ENCODE results near the gene SPDYE6.
"Not testable (repeated sequence)": the region's sequence is repeated elsewhere in the genome, so short reads cannot be mapped to it uniquely, and the experiment has no call there.

The SPDYE6 gene

DNA sequence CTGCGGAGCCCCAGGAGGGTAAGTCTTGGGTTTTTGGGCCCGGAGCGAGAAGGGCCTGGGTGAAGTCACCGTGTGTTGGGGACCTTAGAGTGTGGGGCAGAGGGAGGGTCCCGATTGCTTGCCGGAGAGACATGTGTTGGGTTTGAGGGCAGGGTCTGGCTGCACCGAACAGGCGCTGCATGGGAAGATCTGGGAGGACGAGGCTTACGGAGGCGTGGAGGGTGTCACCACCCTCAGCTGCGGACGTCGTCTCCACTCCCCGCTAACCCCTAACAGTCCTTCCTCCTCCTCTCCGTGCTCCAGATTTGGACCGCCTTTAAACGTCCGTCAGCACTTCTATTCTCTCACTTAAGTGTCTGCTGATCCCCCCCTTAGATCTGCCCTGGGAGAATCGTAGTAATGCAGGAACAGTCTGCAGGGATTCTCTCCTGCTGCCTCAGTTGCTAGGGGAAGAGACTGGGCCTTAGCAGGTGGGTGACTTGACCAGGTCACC lies 8.2 kb upstream of the SPDYE6 start:
- not testable (repeated sequence) for FAIRE-seq; DNase-seq (ENCODE audit: insufficient read length, low spot score)

GRCh38 chr7:102363549-102364393 lies 7.5 kb upstream of the SPDYE6 start:
- FAIRE-seq: not testable (repeated sequence)
- peak; percentile 69 for DNase-seq (ENCODE audit: insufficient read length, low spot score)

DNA sequence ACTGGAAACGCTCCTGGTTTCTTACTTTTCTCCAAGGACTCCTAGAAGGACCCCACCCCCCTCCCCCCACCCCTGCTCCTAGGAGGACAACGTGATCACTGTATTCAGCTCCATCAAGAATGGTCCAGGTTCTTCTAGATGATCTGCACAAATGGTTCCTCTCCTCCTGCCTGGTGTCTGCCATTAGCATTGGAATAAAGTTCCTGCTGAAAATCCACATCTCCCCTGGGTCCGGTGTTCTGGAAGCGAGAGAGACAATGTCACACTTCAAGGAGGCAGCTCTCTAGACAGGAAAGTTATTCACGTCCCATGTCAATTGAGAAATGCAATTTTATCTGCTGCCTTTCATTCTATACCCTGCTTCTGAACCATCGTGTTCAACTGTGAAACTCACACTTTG lies 9.3 kb downstream of the SPDYE6 start:
- DNase-seq (ENCODE audit: insufficient read length, low spot score); FAIRE-seq: not testable (repeated sequence)

DNA sequence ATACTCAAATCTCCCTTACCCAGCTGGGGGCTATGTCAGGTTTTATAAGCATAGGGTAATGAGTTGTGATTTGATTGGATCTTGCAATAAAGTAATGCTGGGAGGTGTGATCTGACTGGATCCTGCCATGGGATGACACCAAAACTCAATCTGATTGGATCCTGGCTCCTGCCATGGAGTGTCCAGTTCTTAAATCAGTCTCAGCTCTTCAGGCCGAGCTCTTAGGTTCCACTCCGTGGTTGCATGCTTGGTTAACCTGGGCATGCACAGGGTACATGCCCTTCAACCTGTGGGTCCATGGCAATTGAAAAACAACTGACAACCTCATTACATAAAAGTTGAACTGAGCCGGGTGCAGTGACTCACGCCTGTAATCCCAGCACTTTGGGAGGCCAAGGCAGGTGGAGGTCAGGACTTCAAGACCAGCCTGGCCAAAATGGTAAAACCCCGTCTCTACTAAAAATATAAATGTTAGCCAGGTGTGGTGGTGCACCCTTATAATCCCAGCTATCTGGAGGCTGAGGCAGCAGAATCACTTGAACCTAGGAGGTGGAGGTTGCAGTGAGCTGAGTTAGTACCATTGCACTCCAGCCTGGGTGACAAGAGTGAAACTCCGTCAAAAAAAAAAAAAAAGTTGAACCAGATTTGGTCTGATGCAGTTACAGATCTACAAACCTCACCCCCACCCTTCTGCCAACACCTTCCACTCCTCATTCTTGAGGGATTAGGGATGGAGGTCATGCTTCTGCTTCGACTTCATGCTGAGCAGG lies 15.5 kb downstream of the SPDYE6 start:
- not testable (repeated sequence) for FAIRE-seq; DNase-seq (ENCODE audit: insufficient read length, low spot score)

GRCh38 chr7:102337420-102337819 lies 18.8 kb downstream of the SPDYE6 start:
- FAIRE-seq; DNase-seq (ENCODE audit: insufficient read length, low spot score): not testable (repeated sequence)

DNA sequence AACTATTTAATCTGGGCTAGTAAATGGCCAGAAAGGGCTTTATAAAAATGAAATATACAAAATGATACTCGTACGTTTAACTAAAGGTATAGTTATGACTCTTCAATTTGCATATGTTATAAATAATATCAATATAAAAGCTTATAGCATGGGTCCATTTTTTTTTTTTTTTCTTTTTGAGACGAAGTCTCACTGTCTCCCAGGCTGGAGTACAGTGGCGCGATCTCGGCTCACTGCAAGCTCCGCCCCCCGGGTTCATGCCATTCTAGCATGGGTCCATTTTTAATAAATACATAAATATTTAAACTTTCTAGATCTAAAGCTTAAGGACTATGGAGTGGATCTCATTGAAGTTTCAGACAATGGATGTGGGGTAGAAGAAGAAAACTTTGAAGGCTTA lies 19.2 kb downstream of the SPDYE6 start:
- DNase-seq (ENCODE audit: insufficient read length, low spot score); FAIRE-seq: not testable (repeated sequence)

GRCh38 chr7:102335574-102335973 lies 20.7 kb downstream of the SPDYE6 start:
- peak; percentile 56 for FAIRE-seq
- DNase-seq (ENCODE audit: insufficient read length, low spot score): not testable (repeated sequence)

GRCh38 chr7:102330666-102331460 lies 25.4 kb downstream of the SPDYE6 start:
- not testable (repeated sequence) for DNase-seq (ENCODE audit: insufficient read length, low spot score)
- FAIRE-seq: peak; percentile 39

DNA sequence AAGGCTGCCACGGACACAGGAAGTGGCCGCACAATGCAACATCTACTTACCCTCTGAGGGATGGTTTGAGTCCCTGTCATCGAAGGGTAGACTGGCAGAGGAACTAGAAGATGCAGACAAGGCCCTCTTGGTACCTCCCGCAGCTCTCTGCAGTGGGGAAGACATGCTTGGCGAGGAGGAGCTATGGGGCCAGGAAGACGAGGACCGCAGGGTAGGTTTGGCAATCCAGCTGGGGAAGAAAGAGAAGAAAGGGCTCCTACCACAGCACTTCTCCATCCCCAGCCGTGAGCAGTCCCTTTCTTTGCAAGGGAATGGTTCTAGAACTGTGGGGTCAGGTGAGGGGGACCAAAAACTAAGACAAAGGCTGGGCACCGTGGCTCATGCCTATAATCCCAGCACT lies 26.9 kb downstream of the SPDYE6 start:
- not testable (repeated sequence) for FAIRE-seq; DNase-seq (ENCODE audit: insufficient read length, low spot score)

DNA sequence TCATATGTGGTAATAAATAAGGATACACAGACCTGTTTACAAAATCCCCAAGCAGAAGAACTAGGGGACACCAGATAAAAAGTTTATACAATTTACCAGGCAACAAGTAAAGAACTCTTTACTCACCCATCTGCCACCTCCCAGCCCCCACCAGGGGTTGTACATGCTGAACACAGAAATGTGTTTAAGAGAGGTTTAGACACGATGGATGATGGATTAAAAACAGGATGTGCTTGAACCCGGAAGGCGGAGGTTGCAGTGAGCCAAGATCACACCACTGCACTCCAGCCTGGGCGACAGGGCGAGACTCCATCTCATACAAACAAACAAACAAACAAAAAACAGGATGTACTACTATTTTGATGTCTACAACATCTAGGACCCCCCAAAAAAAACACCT lies 27.4 kb downstream of the SPDYE6 start:
- FAIRE-seq: not testable (repeated sequence)

GRCh38 chr7:102327183-102327582 lies 29.1 kb downstream of the SPDYE6 start:
- not testable (repeated sequence) for DNase-seq (ENCODE audit: insufficient read length, low spot score); FAIRE-seq

More for the DNA sequence above, 27.4 kb downstream of the SPDYE6 start:
- not testable (repeated sequence) for DNase-seq (ENCODE audit: insufficient read length, low spot score)

GRCh38 chr7:102326157-102326889 lies 29.9 kb downstream of the SPDYE6 start:
- no peak for FAIRE-seq
- no peak for DNase-seq (ENCODE audit: insufficient read length, low spot score)

DNA sequence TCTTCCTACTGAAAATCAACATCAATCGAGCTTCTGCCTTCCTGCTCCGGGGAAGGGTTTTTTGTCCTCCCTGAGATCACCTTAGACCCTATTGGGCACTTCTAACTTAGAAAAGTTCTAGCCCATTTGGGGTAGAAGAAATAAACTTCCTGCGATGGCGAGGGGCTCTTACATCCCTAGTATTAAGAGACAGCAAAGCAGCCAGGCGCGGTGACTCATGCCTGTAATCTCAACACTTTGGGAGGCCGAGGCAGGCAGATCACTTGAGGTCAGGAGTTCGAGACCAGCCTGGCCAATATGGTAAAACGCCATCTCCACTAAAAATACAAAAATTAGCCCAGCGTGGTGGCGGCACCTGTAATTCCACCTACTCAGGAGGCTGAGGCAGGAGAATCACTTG lies 31.1 kb downstream of the SPDYE6 start:
- not testable (repeated sequence) for DNase-seq (ENCODE audit: insufficient read length, low spot score); FAIRE-seq

DNA sequence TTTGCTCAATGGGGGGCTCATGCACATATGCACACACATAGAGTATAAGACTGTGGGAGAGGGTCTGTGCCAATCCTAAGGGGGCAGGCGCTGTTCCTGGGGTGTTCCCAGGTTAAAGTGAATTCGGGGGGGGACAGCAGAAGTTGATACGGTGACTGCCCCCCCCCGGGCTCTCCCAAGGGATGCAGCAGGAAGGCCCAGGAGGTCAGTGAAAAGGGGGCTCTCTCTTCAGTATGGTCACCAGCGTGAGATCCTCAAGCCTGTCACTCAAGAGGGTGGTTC lies 32.4 kb downstream of the SPDYE6 start:
- FAIRE-seq (no peak), DNase-seq (ENCODE audit: insufficient read length, low spot score) (no peak)

DNA sequence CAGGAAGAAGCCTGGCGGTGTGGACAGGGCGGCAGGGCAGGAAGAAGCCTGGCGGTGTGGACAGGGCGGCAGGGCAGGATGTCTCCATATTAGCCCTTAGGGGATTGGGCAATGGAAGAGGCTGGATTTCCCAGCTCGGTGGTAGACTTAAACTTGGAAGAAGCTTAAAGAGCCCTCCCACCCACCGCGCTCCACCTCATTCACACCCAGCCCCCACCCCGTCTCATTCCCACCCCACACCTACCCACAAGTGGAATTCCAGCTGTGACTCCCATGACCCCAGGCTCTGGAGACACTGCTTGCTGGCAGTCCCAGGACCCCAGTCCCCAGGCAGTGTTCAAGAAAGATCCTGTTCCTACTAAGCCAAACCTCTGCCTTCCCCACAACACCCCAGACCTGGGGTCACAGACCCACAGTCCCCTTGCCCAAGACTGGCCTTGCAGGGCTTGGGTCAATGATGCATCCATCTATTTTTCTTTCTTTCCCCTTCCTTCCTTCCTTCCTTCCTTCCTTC lies 34.0 kb downstream of the SPDYE6 start:
- no peak for DNase-seq (ENCODE audit: insufficient read length, low spot score)
- FAIRE-seq: no peak

- FAIRE-seq (no peak), DNase-seq (ENCODE audit: insufficient read length, low spot score) (no peak)
Observed at GRCh38 chr7:102321351-102322201, 34.7 kb downstream of the SPDYE6 start.

GRCh38 chr7:102320601-102321350 lies 35.5 kb downstream of the SPDYE6 start:
- no peak for FAIRE-seq
- DNase-seq (ENCODE audit: insufficient read length, low spot score): no peak

- no peak for FAIRE-seq
- DNase-seq (ENCODE audit: insufficient read length, low spot score): no peak
Observed at GRCh38 chr7:102320181-102320580, 36.1 kb downstream of the SPDYE6 start.
